Vagina (tissue), 2 donors: ENCODE data around the gene C1QTNF8. TPM values are rescaled to one million over a fixed set of nuclear protein-coding genes. Genes with fewer than 3 reads are reported as not detected.

Source experiments
- DNase-seq, 2 donors: peaks; one replicate each; pipeline ENCODE4 v3.0.0-alpha.2; 2017; ENCODE audit errors: extremely low spot score in 2 of 2
- H3K27ac ChIP-seq: fragments of 200-600 bp; sonication (generic); one replicate; pipeline ENCODE4 v1.5.1; 2019
- H3K27me3 ChIP-seq: fragments of 200-600 bp; sonication (generic); one replicate; pipeline ENCODE4 v1.5.1; 2019
- H3K36me3 ChIP-seq, 2 donors: fragments of 200-600 bp; sonication (generic); one replicate each; pipeline ENCODE4 v1.5.1; 2017 to 2019
- H3K4me1 ChIP-seq: fragments of 200-600 bp; sonication (generic); one replicate; pipeline ENCODE4 v1.5.1; 2019
- H3K4me3 ChIP-seq, 2 donors: fragments of 200-600 bp; sonication (generic); 1 replicate in 1 of 2; 2 replicates in 1 of 2; pipeline ENCODE4 v1.5.1; 2016 to 2019
- H3K9me3 ChIP-seq: fragments of 200-600 bp; sonication (generic); one replicate; pipeline ENCODE4 v1.5.1; 2019
- CTCF ChIP-seq, 3 experiments: fragments of 450-650 bp in 2 of 3; fragments of 200-600 bp in 1 of 3; sonication (generic) in 1 of 3; IDR thresholded peaks; one replicate each; pipeline ENCODE4 v1.5.1; 2017 to 2019; ENCODE audit warnings: antibody characterized with exemption in 3 of 3, mild to moderate bottlenecking in 2 of 3, moderate library complexity in 2 of 3
- POLR2A ChIP-seq, 2 donors: fragments of 450-650 bp; IDR thresholded peaks; one replicate each; pipeline ENCODE4 v1.6.1; 2017; ENCODE audit warnings: antibody characterized with exemption in 2 of 2, mild to moderate bottlenecking in 2 of 2, moderate library complexity in 2 of 2
- POLR2AphosphoS5 ChIP-seq, 2 donors: sonication (generic); formaldehyde crosslinking; IDR thresholded peaks; one replicate each; pipeline ENCODE4 v1.9.0; 2017; ENCODE audit warnings: antibody characterized with exemption in 2 of 2, mild to moderate bottlenecking in 2 of 2, low read depth in 1 of 2; ENCODE audit not compliant: insufficient read depth in 1 of 2
- intact Hi-C: fragments of 100-400 bp; cut with DNase I; formaldehyde crosslinking; loops from one replicate; pipeline ENCODE4 v1.15.1; 2023
- total RNA-seq: library from RNA; depleted of rRNA; stranded (reverse); fragments of >200 nt; gene quantifications from one replicate; pipeline ENCODE4 v1.2.3, GENCODE V29; 2016

C1QTNF8 gene
- total RNA-seq, 1 donor from 2014 or later: not detected

DNA sequence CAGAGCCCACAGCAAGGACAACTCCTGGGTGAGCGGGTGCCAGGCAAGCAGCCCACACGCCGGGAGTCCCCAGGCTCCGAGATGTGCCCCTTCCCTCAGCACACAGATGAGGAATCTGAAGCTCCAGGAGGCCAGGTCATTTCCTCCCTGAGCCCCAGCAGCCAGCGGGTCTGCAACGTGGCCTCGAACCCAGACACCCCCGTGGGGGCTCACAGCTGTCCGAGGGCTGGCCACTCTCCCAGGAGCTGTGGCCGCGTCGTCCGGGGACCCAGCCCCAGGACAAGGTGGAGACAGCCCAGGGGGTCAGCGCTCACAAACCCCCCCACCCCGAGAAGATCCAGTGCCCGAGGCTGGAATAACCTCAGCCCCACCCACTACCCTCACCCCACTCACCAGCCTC is 17.4 kb upstream of the C1QTNF8 start:
- no peak for DNase-seq
- Histone ChIP-seq H3K4me1 (peaks cover 7% of the 10 kb centered on the region), H3K36me3 (no peaks in the 10 kb centered on the region), H3K9me3 (no peaks in the 10 kb centered on the region), H3K27me3 (peaks cover 4% of the 10 kb centered on the region), H3K27ac (no peak overlapping the region), H3K4me3 (no peak overlapping the region)
- TF ChIP-seq POLR2A (IDR thresholded peaks at IDR 0.05) (no peak), POLR2AphosphoS5 (IDR thresholded peaks at IDR 0.05; ENCODE audit: insufficient read depth in 1 of 2, low read depth in 1 of 2) (no peak), CTCF (IDR thresholded peaks at IDR 0.05) (no peak)
- intact Hi-C loops: no loop called here

- H3K27me3 ChIP-seq: peaks cover 4% of the 10 kb centered on the region
- no peak for TF ChIP-seq CTCF (IDR thresholded peaks at IDR 0.05)
- no peak for TF ChIP-seq POLR2AphosphoS5 (IDR thresholded peaks at IDR 0.05; ENCODE audit: insufficient read depth in 1 of 2, low read depth in 1 of 2)
- no peak for TF ChIP-seq POLR2A (IDR thresholded peaks at IDR 0.05)
- no peaks in the 10 kb centered on the region for H3K36me3 ChIP-seq
- H3K9me3 ChIP-seq: no peaks in the 10 kb centered on the region
- no peak for DNase-seq
- peaks cover 10% of the 10 kb centered on the region for H3K4me1 ChIP-seq
- H3K27ac ChIP-seq: no peak overlapping the region
- intact Hi-C loops: no loop called here
- no peak overlapping the region for H3K4me3 ChIP-seq
Observed at GRCh38 chr16:1112506-1113184, 16.6 kb upstream of the C1QTNF8 start.

- intact Hi-C loops: no loop called here
- no peak for TF ChIP-seq CTCF (IDR thresholded peaks at IDR 0.05)
- no peak for TF ChIP-seq POLR2AphosphoS5 (IDR thresholded peaks at IDR 0.05; ENCODE audit: insufficient read depth in 1 of 2, low read depth in 1 of 2)
- TF ChIP-seq POLR2A (IDR thresholded peaks at IDR 0.05): no peak
Observed at GRCh38 chr16:1109648-1110047, 13.6 kb upstream of the C1QTNF8 start.

DNA sequence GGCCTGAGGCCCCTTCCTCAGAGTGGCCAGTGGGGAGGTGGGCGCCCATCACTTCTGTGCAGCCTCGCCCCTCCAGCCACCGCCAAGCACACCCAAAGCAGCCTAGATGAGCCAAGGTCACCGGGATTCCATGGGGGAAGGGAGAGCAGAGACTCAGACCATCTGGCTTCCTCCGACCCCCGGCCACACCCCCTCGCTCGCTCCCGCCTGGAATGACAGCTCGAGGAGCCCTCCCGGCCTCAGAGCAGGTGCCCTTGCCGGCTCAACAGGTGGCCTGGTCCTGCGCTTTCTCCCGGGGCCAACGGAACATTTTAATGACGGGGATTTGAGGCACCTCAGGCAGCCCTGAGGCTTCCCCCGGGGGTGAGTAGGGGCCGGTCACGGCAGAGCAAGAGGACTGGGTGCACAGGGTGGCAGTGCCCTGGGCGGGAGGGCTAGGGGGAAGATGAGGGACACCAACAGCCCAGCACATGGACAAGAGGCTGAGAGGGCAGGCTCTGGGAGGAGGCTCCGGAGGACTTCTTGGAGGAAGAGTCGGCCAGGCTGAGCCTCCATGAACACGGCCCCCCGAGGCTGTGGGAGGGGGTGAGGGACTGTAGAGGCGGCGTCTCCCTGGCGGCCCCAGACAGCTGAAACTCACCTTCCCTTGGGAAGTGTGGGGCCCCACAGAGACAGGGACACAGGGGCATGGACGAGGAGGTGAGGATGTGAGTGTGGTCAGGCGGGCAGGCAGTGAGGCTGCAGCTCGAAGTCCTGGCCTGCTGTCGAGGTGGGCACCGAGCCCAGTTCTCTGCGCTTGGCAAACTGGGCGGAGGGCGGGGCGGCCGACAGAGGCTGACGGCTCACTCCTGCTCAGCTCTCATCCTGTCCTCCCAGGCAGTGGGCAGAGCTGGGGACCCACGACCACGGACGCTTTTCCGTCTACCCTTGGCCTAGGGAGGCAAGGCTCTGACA is 12.5 kb upstream of the C1QTNF8 start:
- Histone ChIP-seq H3K9me3 (no peaks in the 10 kb centered on the region), H3K27ac (no peak overlapping the region), H3K4me1 (peaks cover 10% of the 10 kb centered on the region), H3K4me3 (no peak overlapping the region), H3K36me3 (no peaks in the 10 kb centered on the region), H3K27me3 (no peaks in the 10 kb centered on the region)
- intact Hi-C loops: no loop called here
- TF ChIP-seq POLR2A (IDR thresholded peaks at IDR 0.05) (no peak), POLR2AphosphoS5 (IDR thresholded peaks at IDR 0.05; ENCODE audit: insufficient read depth in 1 of 2, low read depth in 1 of 2) (no peak), CTCF (IDR thresholded peaks at IDR 0.05) (no peak)
- no peak for DNase-seq

More at GRCh38 chr16:1109648-1110047, 13.6 kb upstream of the C1QTNF8 start:
- no peaks in the 10 kb centered on the region for H3K9me3 ChIP-seq
- H3K4me3 ChIP-seq: no peak overlapping the region
- H3K27ac ChIP-seq: no peak overlapping the region
- H3K27me3 ChIP-seq: peaks cover under 1% of the 10 kb centered on the region
- no peaks in the 10 kb centered on the region for H3K36me3 ChIP-seq
- DNase-seq: no peak
- H3K4me1 ChIP-seq: peaks cover 10% of the 10 kb centered on the region
